Activated CD4-positive, alpha-beta T cell treated with anti-CD3 and anti-CD28 coated beads, Interleukin-2, amount 50 U/mL, for 1 hour (primary cell): ENCODE data around the gene PTPN3.

Experiments
- DNase-seq: peaks from one replicate; pipeline ENCODE4 v3.0.0-alpha.2; 2020

The PTPN3 gene

GRCh38 chr9:109474944-109475343 is 23.2 kb downstream of the PTPN3 start:
- no peak for DNase-seq

- no peak for DNase-seq
Observed at GRCh38 chr9:109474170-109474569, 23.9 kb downstream of the PTPN3 start.

- no peak for DNase-seq
Observed at GRCh38 chr9:109473329-109473728, 24.8 kb downstream of the PTPN3 start.

- DNase-seq = no peak
Observed at GRCh38 chr9:109471475-109472393, 26.4 kb downstream of the PTPN3 start.

- peak; percentile 37 for DNase-seq
Observed at GRCh38 chr9:109469646-109470358, 28.3 kb downstream of the PTPN3 start.

- DNase-seq = no peak
Observed at GRCh38 chr9:109468927-109469326, 29.2 kb downstream of the PTPN3 start.

GRCh38 chr9:109467936-109468335 is 30.2 kb downstream of the PTPN3 start:
- DNase-seq = no peak

GRCh38 chr9:109466623-109467590 is 31.2 kb downstream of the PTPN3 start:
- DNase-seq = no peak

GRCh38 chr9:109463924-109464625 is 34.0 kb downstream of the PTPN3 start:
- DNase-seq = no peak

GRCh38 chr9:109460576-109460975 is 37.5 kb downstream of the PTPN3 start:
- no peak for DNase-seq

GRCh38 chr9:109459423-109459822 is 38.7 kb downstream of the PTPN3 start:
- no peak for DNase-seq

GRCh38 chr9:109458453-109459211 is 39.5 kb downstream of the PTPN3 start:
- DNase-seq = no peak

GRCh38 chr9:109456811-109457210 is 41.3 kb downstream of the PTPN3 start:
- DNase-seq = no peak

- no peak for DNase-seq
Observed at GRCh38 chr9:109455861-109456260, 42.2 kb downstream of the PTPN3 start.

GRCh38 chr9:109455391-109455790 is 42.7 kb downstream of the PTPN3 start:
- DNase-seq = no peak

- no peak for DNase-seq
Observed at GRCh38 chr9:109454601-109455155, 43.4 kb downstream of the PTPN3 start.

GRCh38 chr9:109454041-109454440 is 44.1 kb downstream of the PTPN3 start:
- no peak for DNase-seq

- DNase-seq = no peak
Observed at GRCh38 chr9:109453210-109453842, 44.8 kb downstream of the PTPN3 start.

- no peak for DNase-seq
Observed at GRCh38 chr9:109452761-109453160, 45.3 kb downstream of the PTPN3 start.

- no peak for DNase-seq
Observed at GRCh38 chr9:109451311-109452025, 46.6 kb downstream of the PTPN3 start.
